Medulla oblongata (tissue), 1 donor: ENCODE measurements around the gene GPC3.
"Not testable (repeated sequence)": the region's sequence is repeated elsewhere in the genome, so short reads cannot be mapped to it uniquely, and the experiment has no call there.

ENCODE experiments used
- DNase-seq: peaks from one replicate; pipeline ENCODE4 v3.0.0-alpha.2; 2015; ENCODE audit errors: extremely low spot score

GPC3 gene

DNA sequence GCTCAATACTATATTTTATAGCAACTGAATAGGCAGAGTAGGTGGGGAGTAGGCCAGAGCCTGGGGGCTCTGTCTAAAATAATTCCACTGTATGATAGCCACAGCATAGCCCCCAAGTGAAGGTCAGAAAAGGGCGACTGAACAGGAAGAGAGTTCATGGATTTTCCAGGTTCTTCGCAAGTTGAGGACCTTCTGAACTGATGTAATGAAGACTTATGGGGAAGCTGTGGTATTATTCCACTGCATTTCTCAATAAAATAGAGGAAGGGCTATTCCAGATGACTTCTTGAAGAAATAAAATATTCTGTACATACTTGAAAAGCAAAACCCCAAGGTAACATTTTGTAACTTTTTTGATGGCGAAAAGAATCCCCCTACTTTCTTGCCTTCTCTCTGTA is 338.7 kb downstream of the GPC3 start:
- DNase-seq, result no peak

DNA sequence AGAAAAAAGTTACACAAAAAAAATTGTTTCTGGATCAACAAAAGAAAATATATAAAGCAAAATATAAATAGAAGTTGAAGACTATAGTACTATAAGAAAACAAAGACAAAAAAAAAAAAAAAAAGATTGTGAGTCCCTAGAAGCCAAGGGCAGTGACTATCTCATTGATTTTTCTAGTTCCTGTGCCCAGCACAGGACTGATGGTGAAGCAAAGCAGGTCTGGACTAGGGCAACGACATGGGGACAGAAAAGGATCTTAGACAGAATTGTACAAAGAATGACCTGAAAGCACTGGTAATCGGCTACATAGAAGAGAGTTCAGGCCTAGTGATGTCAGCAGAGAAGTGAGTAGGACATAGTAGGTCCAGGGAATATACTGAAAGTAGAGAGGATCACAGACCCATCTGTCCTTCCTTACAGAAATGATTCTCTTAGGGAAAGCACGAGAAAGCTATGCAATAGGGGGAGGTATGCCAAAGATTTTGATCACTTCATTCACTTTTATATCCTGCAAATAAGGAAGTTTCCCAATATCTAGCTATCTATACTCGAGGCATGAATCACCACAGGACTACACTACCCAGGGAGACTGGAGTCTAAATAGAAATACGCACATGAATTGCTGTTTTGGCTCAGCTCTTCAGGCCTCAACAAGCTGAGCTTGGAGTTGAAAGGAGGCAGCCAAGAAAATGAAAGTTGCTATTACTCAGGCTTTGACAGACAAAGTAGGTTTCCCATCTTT is 339.2 kb downstream of the GPC3 start:
- peak; percentile 4 for DNase-seq

DNA sequence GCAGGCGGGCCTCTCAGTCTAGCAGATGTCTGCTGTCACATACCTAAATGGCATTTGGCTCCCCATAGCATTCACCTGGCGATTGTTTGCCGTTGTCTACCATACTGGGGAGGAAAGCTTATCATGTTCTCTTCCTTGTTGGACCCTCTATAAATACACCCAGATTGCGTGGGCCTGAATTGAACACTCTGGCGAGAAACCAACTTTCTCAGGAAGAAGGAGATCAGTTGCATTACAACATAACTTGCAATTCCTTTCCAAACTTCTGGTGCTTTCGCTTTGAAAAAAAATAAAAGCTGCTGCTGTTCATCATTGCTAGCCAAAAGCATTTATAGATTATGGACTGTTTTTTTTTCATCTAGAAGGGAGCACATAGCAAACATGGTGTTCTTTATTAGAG is 340.1 kb downstream of the GPC3 start:
- DNase-seq, result no peak

DNA sequence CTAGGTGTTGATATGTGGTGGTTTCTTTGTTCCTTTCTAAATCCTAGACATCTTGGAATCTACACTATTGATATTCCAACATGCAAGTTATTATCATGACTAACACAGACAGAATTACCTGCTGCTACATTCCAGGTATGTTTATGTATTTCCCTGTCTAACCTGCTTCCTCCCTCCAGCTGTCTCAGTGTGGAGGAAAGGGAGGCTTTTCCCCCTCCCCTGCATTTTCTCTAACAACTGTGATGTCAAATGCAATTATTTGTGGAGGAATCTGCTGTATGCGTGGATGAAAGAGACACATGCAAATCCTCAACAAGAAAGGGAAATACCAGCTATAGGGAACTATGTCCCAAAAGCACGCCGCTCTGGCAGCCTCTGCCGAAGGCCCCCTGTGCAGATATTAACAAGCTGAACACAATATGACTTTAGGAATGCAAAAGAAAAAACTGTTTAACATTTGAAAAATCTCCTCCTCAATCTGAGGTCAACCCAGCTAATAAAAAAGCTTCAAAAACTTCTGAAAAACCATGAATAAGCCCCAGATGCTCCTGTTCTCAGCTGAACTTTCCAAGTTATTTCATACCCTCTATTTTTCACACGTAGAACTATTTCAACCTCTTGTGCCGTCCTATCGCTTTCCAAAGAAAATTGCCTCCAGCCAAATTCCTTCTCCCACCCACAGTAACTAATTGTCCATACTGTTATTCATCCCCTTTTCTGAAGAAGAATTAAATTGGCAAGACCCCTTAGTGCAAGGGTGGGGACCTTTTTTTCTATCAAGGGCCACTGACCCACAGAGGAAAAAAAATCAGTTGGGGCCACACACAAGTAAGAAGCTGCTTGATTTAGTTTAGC is 345.0 kb downstream of the GPC3 start:
- no peak for DNase-seq

- DNase-seq, result no peak
Observed at GRCh38 chrX:133639726-133640125, 345.7 kb downstream of the GPC3 start.

DNA sequence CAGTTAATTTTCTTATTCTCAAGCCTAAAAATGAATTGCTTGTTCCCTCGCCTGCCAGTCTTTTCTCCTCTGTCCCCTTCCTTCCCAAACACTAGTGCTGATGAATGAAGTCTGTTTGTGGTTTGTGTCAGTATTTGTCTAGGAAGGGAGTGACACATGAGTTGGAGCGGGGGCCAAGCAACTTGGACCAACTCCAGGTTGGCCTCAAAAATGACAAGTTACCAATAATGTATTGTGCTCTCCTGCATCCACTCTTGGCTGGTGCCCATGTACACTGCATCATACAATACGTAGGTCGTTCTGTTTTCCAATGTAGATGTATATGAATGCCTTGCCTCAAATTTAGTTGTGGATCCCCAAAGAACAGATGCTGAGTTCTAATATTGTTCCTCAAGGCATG is 347.1 kb downstream of the GPC3 start:
- peak; percentile 2 for DNase-seq

- no peak for DNase-seq
Observed at GRCh38 chrX:133637765-133638164, 347.6 kb downstream of the GPC3 start.

DNA sequence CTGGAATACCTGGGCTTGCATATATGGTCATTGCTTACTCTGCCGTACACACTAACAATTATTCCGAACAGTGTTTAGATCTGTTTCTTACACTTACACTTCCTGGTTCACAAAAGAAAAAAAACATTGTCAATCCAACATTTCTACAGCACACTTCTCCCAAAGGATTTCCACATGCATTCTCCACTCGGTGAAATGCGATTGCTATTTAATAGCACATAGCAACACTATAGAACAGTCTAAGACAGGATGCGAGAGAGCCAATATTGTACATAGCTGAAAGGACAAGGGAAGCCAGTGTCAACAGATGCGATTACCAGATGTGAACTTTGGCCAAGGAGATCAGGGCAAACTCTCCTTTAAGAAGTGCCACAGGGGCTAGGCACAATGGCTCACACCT is 349.4 kb downstream of the GPC3 start:
- DNase-seq, result no peak

- DNase-seq, result no peak
Observed at GRCh38 chrX:133634416-133634815, 351.0 kb downstream of the GPC3 start.

- no peak for DNase-seq
Observed at GRCh38 chrX:133633950-133634349, 351.4 kb downstream of the GPC3 start.

DNA sequence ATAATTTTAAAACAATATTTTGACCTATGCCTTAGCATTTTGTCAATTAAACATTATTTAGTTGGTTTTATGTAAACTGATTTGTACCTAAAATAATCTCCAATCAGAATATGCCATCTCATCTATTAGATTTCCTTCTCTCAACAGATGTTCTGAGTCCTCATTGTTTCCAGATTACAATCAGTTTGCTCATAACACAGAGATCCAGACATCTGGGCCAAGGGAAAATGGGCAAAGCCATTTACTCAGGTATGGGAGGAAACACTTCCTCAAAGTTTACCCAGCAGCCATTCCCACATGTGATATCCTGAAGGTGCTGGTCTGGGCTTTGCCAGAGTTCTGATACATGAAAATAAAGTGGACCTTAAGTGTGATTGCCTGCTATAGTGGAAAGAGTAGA is 352.2 kb downstream of the GPC3 start:
- no peak for DNase-seq

DNA sequence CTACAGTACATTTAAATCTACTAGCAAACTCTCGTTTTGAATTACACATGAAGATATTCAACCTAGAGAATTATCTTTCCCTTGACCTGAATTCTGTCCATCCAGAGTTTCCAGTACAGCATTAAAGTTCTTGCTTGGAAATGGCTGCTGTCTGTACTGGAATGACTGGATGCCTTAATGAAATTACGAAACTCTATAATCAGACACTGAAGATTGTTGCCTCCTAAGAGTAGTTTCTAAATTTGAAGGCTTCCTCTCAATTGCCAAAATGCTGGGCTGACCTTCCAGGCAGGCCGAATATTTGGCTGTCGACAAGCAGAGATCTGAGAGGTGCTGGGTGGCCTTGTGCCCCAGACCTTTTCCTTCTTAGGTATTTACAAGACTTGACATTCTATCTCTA is 355.0 kb downstream of the GPC3 start:
- DNase-seq, result no peak

DNA sequence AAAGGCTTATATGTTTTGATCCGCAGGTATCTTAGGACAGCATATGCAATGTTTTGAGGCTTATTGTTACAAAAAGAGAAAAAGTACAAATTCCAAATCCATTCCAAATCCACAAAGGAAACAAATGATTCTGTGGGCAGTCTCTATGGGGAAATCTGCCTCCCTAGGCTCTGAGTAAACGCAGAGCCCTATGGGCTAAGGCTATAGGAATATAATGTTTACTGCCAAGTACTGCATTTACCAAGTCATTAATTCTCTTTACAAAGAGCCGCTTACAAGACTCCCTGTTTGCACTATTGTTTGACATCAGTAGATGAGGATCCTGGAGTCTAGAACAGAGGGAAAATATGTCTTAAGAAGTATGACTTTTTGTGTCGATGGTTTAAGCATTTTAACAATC is 357.7 kb downstream of the GPC3 start:
- no peak for DNase-seq

DNA sequence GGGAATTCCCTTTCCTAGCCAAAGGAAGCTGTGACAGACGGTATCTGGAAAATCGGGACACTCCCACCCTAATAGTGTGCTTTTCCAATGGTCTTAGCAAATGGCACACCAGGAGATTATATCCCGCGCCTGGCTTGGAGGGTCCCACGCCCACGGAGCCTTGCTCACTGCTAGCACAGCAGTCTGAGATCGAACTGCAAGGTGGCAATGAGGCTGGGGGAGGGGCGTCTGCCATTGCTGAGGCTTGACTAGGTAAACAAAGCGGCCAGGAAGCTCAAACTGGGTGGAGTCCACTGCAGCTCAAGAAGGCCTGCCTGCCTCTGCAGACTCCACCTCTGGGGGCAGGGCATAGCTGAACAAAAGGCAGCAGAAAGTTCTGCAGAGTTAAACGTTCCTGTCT is 364.0 kb downstream of the GPC3 start:
- DNase-seq, result not testable (repeated sequence)

DNA sequence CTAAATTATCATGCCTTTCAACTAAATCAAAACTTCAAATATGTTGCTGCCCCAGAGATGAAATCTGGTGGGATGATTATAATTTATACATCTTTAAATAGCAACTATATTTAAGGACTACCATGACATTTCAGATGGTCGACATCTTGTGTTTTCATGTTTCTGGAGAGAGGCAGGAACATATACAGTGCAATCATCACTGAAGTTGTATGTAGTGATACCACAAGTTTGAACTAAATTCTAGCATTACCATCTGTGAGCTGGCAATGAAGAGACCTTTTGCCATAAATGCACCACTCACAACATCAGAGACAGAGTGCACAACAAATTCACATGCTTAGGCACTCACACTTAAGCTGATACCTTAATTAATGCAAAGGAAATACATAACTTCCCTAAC is 373.7 kb downstream of the GPC3 start:
- DNase-seq, result no peak

DNA sequence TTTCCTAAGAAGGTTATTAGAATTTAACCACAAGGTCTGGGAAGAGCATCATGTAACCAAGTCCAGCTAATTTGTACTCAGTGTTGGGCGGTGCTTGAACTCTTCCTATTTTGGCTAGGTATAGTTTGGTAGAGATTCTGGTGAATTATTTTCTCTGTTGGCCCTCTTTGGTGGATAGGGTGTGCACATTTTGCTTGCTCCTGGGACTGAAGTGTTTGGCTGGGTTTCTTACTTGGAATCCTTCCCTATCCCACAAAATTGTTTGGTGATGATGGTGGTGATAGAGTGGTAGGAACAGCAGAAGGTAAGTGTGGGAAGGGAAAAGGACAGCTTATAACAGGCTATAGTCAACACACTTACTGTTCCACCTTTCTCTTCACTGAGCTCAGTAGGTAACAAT is 375.3 kb downstream of the GPC3 start:
- DNase-seq, result no peak

DNA sequence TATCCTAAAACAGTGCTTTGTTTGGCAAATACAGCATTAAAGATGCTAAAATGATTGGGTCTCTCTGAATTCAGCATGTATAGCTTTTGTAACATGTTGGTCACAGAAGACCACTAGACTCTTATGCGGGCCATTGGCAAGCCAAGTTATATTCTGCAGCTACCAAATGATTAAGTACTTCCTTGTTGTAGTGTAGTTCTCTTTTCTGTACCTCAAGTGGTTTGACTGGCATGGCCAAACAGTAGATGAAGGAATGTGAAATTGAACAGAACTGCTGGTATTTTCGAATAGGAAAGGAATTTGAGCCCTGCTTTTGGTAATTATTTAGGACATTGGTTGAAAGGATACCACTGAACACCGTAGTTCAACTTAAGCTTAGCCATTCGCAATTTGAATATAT is 376.2 kb downstream of the GPC3 start:
- no peak for DNase-seq

DNA sequence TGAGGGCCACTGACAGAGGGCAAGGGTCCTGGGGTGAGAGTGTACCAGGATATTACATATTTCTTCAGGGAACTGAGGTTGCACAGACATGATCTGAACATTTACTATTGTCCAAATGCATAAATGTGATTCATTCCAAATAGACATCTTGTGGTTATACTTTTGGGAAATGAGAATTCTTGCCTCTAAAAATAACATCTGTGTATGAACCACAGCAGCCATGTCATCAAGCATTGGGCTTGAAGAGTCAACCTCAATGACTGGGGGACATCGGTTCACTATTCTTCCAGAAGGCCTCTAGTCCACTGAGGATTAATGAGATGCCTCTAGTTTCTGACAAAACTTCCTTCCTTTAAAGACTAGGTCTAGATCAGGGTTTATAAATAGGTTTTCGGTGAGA is 377.0 kb downstream of the GPC3 start:
- no peak for DNase-seq

DNA sequence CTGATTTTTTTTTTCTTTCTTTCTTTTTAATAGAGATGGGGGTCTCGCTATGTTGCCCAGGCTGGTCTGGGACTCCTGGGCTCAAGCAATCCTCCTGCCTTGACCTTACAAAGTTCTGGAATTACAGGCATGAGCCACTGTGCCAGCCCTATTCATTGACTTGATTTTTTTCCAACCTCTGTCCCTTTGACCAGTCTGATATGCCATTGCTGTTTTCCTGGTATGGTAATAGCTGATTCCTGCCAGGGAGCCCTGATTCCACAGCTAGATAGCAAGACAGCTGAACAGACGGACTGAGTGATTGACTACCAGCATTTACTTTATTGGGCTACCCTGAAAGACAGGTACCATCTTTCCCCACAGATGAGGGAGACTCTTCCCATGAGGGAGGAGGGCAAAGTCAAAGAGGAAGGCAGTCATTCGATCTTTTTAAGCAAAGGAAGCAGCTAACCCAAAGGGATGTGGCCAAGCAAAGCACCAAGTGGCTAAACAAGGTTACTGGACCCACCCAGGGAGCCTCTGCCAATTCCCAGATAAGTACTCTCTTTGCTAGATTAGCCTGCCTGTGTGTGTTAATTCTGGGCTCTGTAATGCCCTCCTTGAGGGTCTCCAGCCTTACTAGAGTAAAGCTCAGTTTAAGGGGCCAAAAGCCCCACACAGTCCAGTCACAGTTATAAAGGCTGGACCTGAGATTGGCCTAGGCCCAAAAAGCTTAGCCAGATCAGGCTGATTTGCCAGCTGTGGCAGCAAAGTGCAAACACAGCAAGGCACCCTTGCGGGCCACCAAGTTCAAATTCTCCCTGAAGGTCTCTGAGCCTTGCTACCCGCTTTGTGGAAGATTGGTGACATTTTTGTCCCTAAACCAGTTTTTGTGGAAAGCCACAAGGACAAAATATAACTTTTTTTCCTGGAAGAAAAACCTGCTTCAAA is 377.7 kb downstream of the GPC3 start:
- no peak for DNase-seq

DNA sequence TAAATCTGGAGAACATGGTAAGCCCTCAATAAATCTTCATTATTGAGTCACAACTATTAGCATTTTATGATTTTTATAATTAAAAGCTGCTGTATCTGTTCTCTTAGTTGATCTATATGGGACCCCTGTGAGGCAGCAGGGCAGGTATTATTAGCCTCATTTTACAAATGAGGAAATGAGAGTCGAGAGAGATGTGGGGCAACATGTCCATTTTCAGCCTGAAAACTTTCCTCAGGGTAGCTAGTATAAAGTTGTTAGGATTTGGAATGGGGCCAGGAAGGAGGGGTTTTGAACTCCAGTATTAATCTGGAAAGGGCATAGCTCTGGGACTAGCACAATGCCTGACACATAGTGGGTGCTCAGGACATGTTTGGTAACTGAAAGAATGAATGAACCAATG is 378.4 kb downstream of the GPC3 start:
- no peak for DNase-seq

GRCh38 chrX:133604801-133605200 is 380.6 kb downstream of the GPC3 start:
- DNase-seq, result no peak

DNA sequence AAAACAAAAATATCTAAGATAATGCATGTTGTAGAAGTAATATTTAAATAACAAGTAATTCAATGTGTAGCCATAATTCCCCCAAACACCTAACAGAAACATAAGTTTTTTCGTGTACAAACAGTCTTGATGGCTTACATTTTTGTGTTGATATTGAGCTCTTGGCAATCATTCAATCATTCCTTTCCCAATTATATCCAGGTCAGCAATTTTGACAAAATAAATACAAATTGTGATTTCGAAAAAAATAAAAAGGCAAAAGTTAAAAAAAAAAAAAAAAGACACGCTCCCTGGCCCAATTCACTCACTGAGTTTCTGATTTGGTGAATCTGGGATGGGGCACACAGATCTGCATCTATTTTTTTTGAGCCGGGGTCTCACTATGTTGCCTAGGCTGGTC is 382.5 kb downstream of the GPC3 start:
- DNase-seq, result no peak
